VCaP (cell line): ENCODE measurements around the gene TTC34.

Experiments used
- H3K27ac ChIP-seq: fragments of 450-650 bp; 2 replicates; pipeline ENCODE4 v1.5.1; 2017
- TF ChIP-seq, protein P1 (sequence below): fragments of 450-650 bp; conservative IDR thresholded peaks from 2 replicates; pipeline ENCODE4 v1.5.1; 2017; ENCODE audit warnings: mild to moderate bottlenecking, moderate library complexity

TTC34 gene

GRCh38 chr1:2808386-2808705, 6.9 kb upstream of the TTC34 start:
- TF ChIP-seq, protein P1, sequence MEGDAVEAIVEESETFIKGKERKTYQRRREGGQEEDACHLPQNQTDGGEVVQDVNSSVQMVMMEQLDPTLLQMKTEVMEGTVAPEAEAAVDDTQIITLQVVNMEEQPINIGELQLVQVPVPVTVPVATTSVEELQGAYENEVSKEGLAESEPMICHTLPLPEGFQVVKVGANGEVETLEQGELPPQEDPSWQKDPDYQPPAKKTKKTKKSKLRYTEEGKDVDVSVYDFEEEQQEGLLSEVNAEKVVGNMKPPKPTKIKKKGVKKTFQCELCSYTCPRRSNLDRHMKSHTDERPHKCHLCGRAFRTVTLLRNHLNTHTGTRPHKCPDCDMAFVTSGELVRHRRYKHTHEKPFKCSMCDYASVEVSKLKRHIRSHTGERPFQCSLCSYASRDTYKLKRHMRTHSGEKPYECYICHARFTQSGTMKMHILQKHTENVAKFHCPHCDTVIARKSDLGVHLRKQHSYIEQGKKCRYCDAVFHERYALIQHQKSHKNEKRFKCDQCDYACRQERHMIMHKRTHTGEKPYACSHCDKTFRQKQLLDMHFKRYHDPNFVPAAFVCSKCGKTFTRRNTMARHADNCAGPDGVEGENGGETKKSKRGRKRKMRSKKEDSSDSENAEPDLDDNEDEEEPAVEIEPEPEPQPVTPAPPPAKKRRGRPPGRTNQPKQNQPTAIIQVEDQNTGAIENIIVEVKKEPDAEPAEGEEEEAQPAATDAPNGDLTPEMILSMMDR, result no peak
- no peak overlapping the region for H3K27ac ChIP-seq

DNA sequence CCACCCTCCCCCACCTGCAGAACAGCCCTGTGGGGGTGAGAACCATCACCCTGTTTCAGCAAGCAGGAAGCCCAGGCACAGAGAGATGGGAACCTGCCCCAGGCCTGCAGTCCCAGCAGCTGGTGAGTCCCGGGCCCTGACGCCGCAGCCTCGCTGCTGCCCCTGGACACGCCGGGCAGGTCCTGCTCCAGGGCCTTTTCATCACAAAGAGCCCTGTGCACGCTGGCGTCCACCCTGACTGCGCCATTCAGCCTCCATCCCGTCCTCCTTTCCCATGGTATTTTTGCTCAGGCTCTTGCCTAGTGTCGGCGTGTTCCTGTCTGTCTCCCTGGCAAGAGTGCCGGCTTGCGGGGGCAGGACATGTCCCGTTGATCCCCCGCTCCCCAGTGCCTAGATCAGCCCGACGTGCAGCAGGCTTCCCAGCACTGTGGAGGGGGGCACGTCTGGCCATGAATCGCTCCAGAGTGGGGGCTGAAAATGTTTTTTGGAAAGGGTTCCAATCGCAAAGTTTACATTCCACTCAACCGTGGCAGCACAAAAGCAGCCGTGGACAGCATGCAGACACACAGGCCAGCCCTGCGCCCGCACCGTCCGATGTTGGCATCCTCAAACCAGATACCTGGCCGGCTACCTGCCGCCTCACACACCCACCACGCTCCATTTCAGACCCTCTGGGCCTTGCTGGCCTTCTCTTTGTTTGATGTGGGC, 6.3 kb upstream of the TTC34 start:
- TF ChIP-seq, protein P1, result no peak
- H3K27ac ChIP-seq, result no peak overlapping the region

- no peak overlapping the region for H3K27ac ChIP-seq
- TF ChIP-seq, protein P1, result no peak
These were observed 5.5 kb upstream of the TTC34 start for GRCh38 chr1:2807036-2807435.

DNA sequence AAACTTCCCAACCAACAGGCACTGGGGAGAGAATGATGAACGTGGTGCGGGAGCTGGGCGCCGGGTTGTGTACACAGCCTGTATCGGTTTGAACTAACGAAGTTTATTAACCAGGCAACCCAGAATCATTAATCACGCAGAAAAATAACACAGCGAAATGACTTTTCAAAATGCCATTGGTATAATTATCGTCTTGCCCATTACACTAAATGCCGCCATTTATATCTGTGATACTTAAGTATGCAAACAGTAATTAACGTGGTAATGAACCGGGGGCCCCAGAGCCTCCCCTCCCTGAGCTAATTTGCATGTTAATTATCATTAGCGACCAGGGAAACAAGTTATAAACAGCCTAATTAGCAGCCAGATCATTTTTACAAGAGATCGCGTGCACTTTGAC, 5.1 kb upstream of the TTC34 start:
- TF ChIP-seq, protein P1, result no peak
- no peak overlapping the region for H3K27ac ChIP-seq

DNA sequence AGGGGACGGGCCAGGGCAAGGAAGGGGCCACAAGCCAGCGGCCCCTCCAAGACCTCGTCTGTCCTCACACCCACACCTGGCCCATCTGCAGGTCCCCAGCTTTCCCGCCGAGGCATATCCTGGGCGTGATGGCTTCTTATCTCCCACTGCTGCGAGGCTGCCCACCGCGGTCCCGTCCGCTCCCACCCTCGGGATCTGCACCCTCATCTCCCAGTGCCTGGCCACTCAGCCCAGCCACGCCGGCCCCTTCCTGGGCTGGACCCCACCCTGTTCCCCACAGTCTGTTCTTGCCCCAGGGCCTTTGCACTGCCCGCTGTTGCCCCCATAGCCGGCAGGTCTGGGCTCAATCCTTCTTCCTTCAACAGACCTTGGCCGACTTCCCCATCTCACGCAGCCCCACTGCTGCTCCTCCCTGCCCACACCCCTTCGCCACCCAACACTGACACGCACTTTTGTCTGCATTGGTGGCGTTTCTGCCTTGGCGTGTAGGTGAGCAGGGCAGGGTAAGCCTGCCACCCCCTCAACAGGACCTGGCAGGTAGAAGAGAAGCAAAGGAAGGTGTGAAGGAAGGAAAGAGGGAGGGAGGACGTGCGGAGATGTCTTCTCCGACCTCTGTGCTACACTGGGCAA, 4.4 kb upstream of the TTC34 start:
- no peak overlapping the region for H3K27ac ChIP-seq
- TF ChIP-seq, protein P1, result no peak

DNA sequence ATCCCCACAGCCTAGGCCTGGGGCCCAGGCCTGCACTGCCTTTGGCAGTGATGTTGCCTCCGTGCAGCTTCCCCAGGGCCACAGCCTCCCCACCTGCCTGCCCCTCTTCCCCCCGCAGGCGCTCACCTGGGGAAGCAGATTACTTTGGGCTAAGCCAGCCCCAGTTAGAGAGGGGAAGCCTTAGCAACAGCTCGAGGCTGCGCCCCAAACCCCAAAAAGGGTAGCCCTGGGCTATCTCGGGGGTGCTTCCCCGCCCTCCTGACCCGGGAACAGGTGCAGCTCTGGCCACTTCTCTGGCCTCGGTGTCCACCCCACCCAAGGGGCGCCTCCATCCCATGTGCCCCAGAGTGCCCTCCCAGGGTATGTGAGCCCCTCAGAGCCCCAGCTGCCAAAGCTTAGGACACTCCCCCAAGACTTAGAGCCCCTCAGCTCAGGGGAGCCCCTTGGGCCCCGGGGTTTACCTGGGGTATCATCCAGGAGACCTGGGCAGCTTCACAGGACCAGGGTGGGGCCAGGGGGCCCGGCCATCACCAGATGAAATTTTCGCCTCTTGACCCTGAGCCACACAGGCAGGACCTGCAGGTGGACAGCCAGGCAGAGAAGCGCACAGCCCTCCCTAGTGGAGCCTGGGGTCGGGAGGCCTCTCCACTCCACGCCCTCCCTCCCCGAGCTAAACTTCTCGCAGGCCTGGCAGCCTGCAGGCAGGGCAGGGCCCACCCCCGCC, 3.3 kb upstream of the TTC34 start:
- H3K27ac ChIP-seq, result no peak overlapping the region
- TF ChIP-seq, protein P1, result no peak

GRCh38 chr1:2803931-2804627, 2.6 kb upstream of the TTC34 start:
- TF ChIP-seq, protein P1, result no peak

More at GRCh38 chr1:2803931-2804627, 2.6 kb upstream of the TTC34 start:
- H3K27ac ChIP-seq, result no peak overlapping the region
